Hematopoietic multipotent progenitor cell treated with erythropoietin and hydrocortisone succinate and interleukin-3 and kit ligand, for 15 days (in vitro differentiated cells): ENCODE results near the gene MTMR6.
A peak's percentile ranks its signal among the peaks of the same experiment; 100 is the strongest.

Experiments
- DNase-seq: peaks from one replicate; pipeline ENCODE4 v3.0.0-alpha.2; 2015; ENCODE audit warnings: low spot score

The MTMR6 gene

GRCh38 chr13:25276748-25277147 lies 10.5 kb downstream of the MTMR6 start:
- DNase-seq: no peak

- no peak for DNase-seq
Observed at GRCh38 chr13:25268561-25268960, 18.7 kb downstream of the MTMR6 start.

- no peak for DNase-seq
Observed at GRCh38 chr13:25267715-25268114, 19.6 kb downstream of the MTMR6 start.

GRCh38 chr13:25266706-25267105 lies 20.6 kb downstream of the MTMR6 start:
- no peak for DNase-seq

- DNase-seq: no peak
Observed at GRCh38 chr13:25262261-25262660, 25.0 kb downstream of the MTMR6 start.

- no peak for DNase-seq
Observed at GRCh38 chr13:25253702-25254101, 33.6 kb downstream of the MTMR6 start.

GRCh38 chr13:25252752-25253151 lies 34.5 kb downstream of the MTMR6 start:
- no peak for DNase-seq

GRCh38 chr13:25252225-25252624 lies 35.1 kb downstream of the MTMR6 start:
- no peak for DNase-seq

GRCh38 chr13:25249001-25249543 lies 38.2 kb downstream of the MTMR6 start:
- DNase-seq: no peak

- DNase-seq: no peak
Observed at GRCh38 chr13:25248071-25248470, 39.2 kb downstream of the MTMR6 start.

GRCh38 chr13:25247360-25247759 lies 39.9 kb downstream of the MTMR6 start:
- DNase-seq: no peak

GRCh38 chr13:25244123-25244522 lies 43.2 kb downstream of the MTMR6 start:
- no peak for DNase-seq

GRCh38 chr13:25242956-25243355 lies 44.3 kb downstream of the MTMR6 start:
- DNase-seq: no peak

GRCh38 chr13:25241007-25241406 lies 46.3 kb downstream of the MTMR6 start:
- no peak for DNase-seq

GRCh38 chr13:25237083-25237482 lies 50.2 kb downstream of the MTMR6 start:
- no peak for DNase-seq

GRCh38 chr13:25233861-25234260 lies 53.4 kb downstream of the MTMR6 start:
- no peak for DNase-seq

GRCh38 chr13:25232937-25233515 lies 54.3 kb downstream of the MTMR6 start:
- DNase-seq: peak; percentile 53

GRCh38 chr13:25231517-25231916 lies 55.8 kb downstream of the MTMR6 start:
- DNase-seq: peak; percentile 6

- no peak for DNase-seq
Observed at GRCh38 chr13:25227690-25228089, 59.6 kb downstream of the MTMR6 start.

- no peak for DNase-seq
Observed at GRCh38 chr13:25225970-25226369, 61.3 kb downstream of the MTMR6 start.

- DNase-seq: no peak
Observed at GRCh38 chr13:25224151-25224550, 63.1 kb downstream of the MTMR6 start.

GRCh38 chr13:25222740-25223139 lies 64.5 kb downstream of the MTMR6 start:
- no peak for DNase-seq

GRCh38 chr13:25218019-25218418 lies 69.3 kb downstream of the MTMR6 start:
- DNase-seq: no peak
